ENCODE measurements around the gene SPEG. TPM values are rescaled to one million over a fixed set of nuclear protein-coding genes. Genes with fewer than 3 reads are reported as not detected.

SPEG gene
- total and polyA plus RNA-seq, 2 donors (not counting 3 experiments of a cell fraction or from before 2014, with no cell fraction given) = 0.84 to 3.5 TPM

GRCh38 chr2:219448776-219449341 lies 14.2 kb downstream of the SPEG start:
- no peak overlapping the region for H2AFZ ChIP-seq (ENCODE audit: low read depth, low read length)
- TF ChIP-seq MAX (IDR thresholded peaks at IDR 0.05; ENCODE audit: insufficient read depth, insufficient read length) (no peak), MYC (IDR thresholded peaks at IDR 0.05; ENCODE audit: low read depth, low read length) (no peak), EZH2 (IDR thresholded peaks at IDR 0.05; ENCODE audit: borderline replicate concordance, low read depth, low read length, severe bottlenecking) (no peak), JUN (IDR thresholded peaks at IDR 0.05; ENCODE audit: borderline replicate concordance, insufficient read depth, insufficient read length, low read depth) (no peak), GATA2 (IDR thresholded peaks at IDR 0.05; ENCODE audit: insufficient read depth, insufficient read length, low read depth, low read length) (no peak), FOS (IDR thresholded peaks at IDR 0.05; ENCODE audit: borderline replicate concordance, insufficient read depth, low read length) (no peak), CTCF (IDR thresholded peaks at IDR 0.05; ENCODE audit: extremely low read depth in 1 of 2, insufficient read depth in 1 of 2, low read depth in 1 of 2, low read length in 2 of 2) (no peak), POLR2A (IDR thresholded peaks at IDR 0.05; ENCODE audit: low read depth, low read length) (no peak), POLR2AphosphoS5 (IDR thresholded peaks at IDR 0.05; ENCODE audit: insufficient read depth, low read depth, low read length) (no peak)
- no peak for DNase-seq (ENCODE audit: low read depth, low spot score)
- no peaks in the 10 kb centered on the region for H3K9me3 ChIP-seq (replicated peaks; ENCODE audit: control insufficient read depth, insufficient read depth, low read length)
- H3K9me1 ChIP-seq (replicated peaks; ENCODE audit: control insufficient read depth, extremely low read depth, insufficient read depth, low read length) = no peaks in the 10 kb centered on the region
- no peaks in the 10 kb centered on the region for H3K79me2 ChIP-seq (ENCODE audit: control insufficient read depth, insufficient read depth, low read length)
- ChIA-PET CTCF (no interaction called here), POLR2A (no interaction called here)
- H3K4me2 ChIP-seq (ENCODE audit: insufficient read depth, low read length) = no peak overlapping the region
- H4K20me1 ChIP-seq (replicated peaks; ENCODE audit: control insufficient read depth, extremely low read depth, insufficient read depth, low read length) = no peaks in the 10 kb centered on the region
- no peak overlapping the region for H3K27ac ChIP-seq (ENCODE audit: insufficient read depth, low read depth, low read length)
- intact Hi-C loops (cut with micrococcal nuclease) (no loop called here), dilution Hi-C loops (cut with MboI; ENCODE audit: extremely low pct_ligation_motif_present, low sequenced_read_pairs) (no loop called here)
- H3K4me3 ChIP-seq (replicated peaks in 1 of 3; ENCODE audit: insufficient read depth in 1 of 3, low read depth in 1 of 3, low read length in 3 of 3) = no peak overlapping the region
- no peaks in the 10 kb centered on the region for H3K36me3 ChIP-seq (ENCODE audit: control insufficient read depth in 2 of 2, extremely low read depth in 1 of 2, insufficient read depth in 2 of 2, low read length in 2 of 2)
- no peak overlapping the region for H3K9ac ChIP-seq (replicated peaks; ENCODE audit: extremely low read depth, insufficient read depth, low read length)
- peaks cover 4% of the 10 kb centered on the region for H3K4me1 ChIP-seq (ENCODE audit: control insufficient read depth, extremely low read depth, insufficient read depth, low read length)
- no TSS peak for BruUV-seq (replicated peaks)
- FAIRE-seq = no peak
- peaks cover 0 to 2% of the 10 kb centered on the region in 2 experiments for H3K27me3 ChIP-seq (ENCODE audit: control insufficient read depth in 2 of 2, insufficient read depth in 2 of 2, low read length in 2 of 2)
